H1 (cell line): ENCODE data around the gene NFIC. TPM values are rescaled to one million over a fixed set of nuclear protein-coding genes. Genes with fewer than 3 reads are reported as not detected.

Source experiments
- JUN ChIP-seq: IDR thresholded peaks from 2 replicates; pipeline ENCODE4 v1.6.1; 2011; ENCODE audit warnings: low read depth, mild to moderate bottlenecking, improper control_type of control experiment, low read length
- TAF1 ChIP-seq: IDR thresholded peaks from 2 replicates; pipeline ENCODE4 v1.6.1; 2011; ENCODE audit warnings: mild to moderate bottlenecking, low read depth, low read length
- polyA plus RNA-seq, 7 experiments: library from polyadenylated mRNA; depleted of rRNA in 3 of 7; stranded (reverse) in 5 of 7; unstranded in 2 of 7; fragments of >200 nt in 5 of 7; fragments of 200-250 nt in 2 of 7; gene quantifications; 1 replicate in 5 of 7; 2 replicates in 1 of 7; 4 replicates in 1 of 7; pipeline versions ENCODE4 v1.2.1 to v1.2.3, GENCODE V29; 2011 to 2013; ENCODE audit warnings: missing spikeins in 2 of 7, mixed read lengths in 2 of 7
- total RNA-seq: library from RNA; stranded (reverse); fragmentation: NEBNext Ultra II Directional; extraction: Animal tissue kit (Norgen Biotek cat#: 25700); gene quantifications from 2 replicates; pipeline ENCODE4 v1.2.1, GENCODE V29; 2021
- TF ChIP-seq, protein P1 (sequence below): IDR thresholded peaks from 2 replicates; pipeline ENCODE4 v1.6.1; 2011; ENCODE audit warnings: low read length, improper control_type of control experiment

NFIC gene
- total and polyA plus RNA-seq, 2 of the 8 experiments (the other 6 are each of a cell fraction or from before 2014, with no cell fraction given): 0.56 to 3.2 TPM

DNA sequence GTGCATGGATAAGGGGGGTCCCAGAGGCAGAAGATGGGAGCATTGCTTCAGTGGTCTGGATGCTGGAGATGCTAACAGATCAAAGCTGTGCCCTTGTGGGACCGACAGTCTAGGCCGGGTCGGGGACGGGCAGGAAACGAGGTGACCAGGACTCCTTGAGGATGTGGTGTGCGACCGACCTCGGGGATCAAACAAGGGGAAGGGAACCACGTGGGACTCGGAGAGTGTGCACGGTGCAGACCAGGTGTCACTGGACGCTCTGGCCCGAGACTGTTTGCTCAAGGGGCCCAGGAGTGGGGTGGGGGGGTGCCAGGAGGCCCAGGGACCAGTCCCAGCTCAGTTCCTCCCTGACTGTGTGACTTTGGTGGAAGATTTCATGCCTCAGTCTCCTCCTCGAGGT, 6.0 kb downstream of the NFIC start (continued):
- TF ChIP-seq, protein P1, sequence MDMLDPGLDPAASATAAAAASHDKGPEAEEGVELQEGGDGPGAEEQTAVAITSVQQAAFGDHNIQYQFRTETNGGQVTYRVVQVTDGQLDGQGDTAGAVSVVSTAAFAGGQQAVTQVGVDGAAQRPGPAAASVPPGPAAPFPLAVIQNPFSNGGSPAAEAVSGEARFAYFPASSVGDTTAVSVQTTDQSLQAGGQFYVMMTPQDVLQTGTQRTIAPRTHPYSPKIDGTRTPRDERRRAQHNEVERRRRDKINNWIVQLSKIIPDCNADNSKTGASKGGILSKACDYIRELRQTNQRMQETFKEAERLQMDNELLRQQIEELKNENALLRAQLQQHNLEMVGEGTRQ: no peak
- no peak for TF ChIP-seq JUN
- TF ChIP-seq TAF1: no peak
